RWPE1 (cell line): Measurements from ENCODE around the gene TAPT1.

Experiments used
- CTCF ChIA-PET: fragments of 350-600 bp; sonication (Branson Sonifier 250); formaldehyde crosslinking; extraction: SDS; loops from one replicate; lab custom pipeline; 2021; lab: Yijun Ruan, JAX
- POLR2A ChIA-PET: fragments of 400-600 bp; formaldehyde crosslinking; extraction: SDS; loops from one replicate; lab custom pipeline; 2020; ENCODE audit warnings: antibody characterized with exemption; ENCODE audit not compliant: low non-redundant PET; lab: Yijun Ruan, JAX
- DNase-seq: peaks from one replicate; pipeline ENCODE4 v3.0.0; 2012; ENCODE audit warnings: low spot score
- H3K27ac ChIP-seq: fragments of 450-650 bp; 2 replicates; pipeline ENCODE4 v1.5.1; 2017
- CTCF ChIP-seq: fragments of 450-650 bp; conservative IDR thresholded peaks from 2 replicates; pipeline ENCODE4 v1.5.1; 2017; ENCODE audit warnings: low read depth, mild to moderate bottlenecking

TAPT1 gene

GRCh38 chr4:16238327-16238726, 12.1 kb upstream of the TAPT1 start:
- ChIA-PET CTCF (no interaction called here), POLR2A (no interaction called here)
- TF ChIP-seq CTCF: no peak
- DNase-seq: no peak
- H3K27ac ChIP-seq: no peak overlapping the region

GRCh38 chr4:16237715-16238114, 11.4 kb upstream of the TAPT1 start:
- CTCF ChIA-PET: no interaction called here
- DNase-seq: no peak
- POLR2A ChIA-PET: no interaction called here
- no peak for TF ChIP-seq CTCF
- H3K27ac ChIP-seq: no peak overlapping the region

GRCh38 chr4:16236402-16237023, 10.2 kb upstream of the TAPT1 start:
- POLR2A ChIA-PET: no interaction called here
- CTCF ChIA-PET: no interaction called here

GRCh38 chr4:16235209-16235608, 8.9 kb upstream of the TAPT1 start:
- ChIA-PET POLR2A (no interaction called here), CTCF (interaction anchor here (0.6 kb wide), 1 partner anchor 254 kb away, joined by 3 read pairs; no protein-coding TSS in a partner anchor)
- DNase-seq: no peak
- H3K27ac ChIP-seq: no peak overlapping the region
- TF ChIP-seq CTCF: no peak

More at GRCh38 chr4:16236402-16237023, 10.2 kb upstream of the TAPT1 start:
- no peak for TF ChIP-seq CTCF
- H3K27ac ChIP-seq: no peak overlapping the region
- DNase-seq: no peak

- TF ChIP-seq CTCF: no peak
- ChIA-PET CTCF (interaction anchor here (0.6 kb wide), 1 partner anchor 46 kb away, joined by 7 read pairs; no protein-coding TSS in a partner anchor), POLR2A (no interaction called here)
- no peak overlapping the region for H3K27ac ChIP-seq
- no peak for DNase-seq
Measured at GRCh38 chr4:16233569-16234177, 7.4 kb upstream of the TAPT1 start.

- H3K27ac ChIP-seq: no peak overlapping the region
- no peak for DNase-seq
- CTCF ChIA-PET: no interaction called here
- no peak for TF ChIP-seq CTCF
- POLR2A ChIA-PET: no interaction called here
Measured at GRCh38 chr4:16231570-16232245, 5.4 kb upstream of the TAPT1 start.
